GM04504 (cell line): ENCODE data around the gene MYCN.

Experiments
- DNase-seq: peaks from one replicate; pipeline ENCODE4 v3.0.0-alpha.2; 2012; ENCODE audit warnings: low read depth

Gene MYCN

GRCh38 chr2:15931319-15931890, 8.9 kb upstream of the MYCN start:
- no peak for DNase-seq

- DNase-seq: no peak
These were observed 8.4 kb upstream of the MYCN start for GRCh38 chr2:15931950-15932349.

- DNase-seq: no peak
These were observed 7.8 kb upstream of the MYCN start for GRCh38 chr2:15932394-15933183.

GRCh38 chr2:15933184-15933845, 7.0 kb upstream of the MYCN start:
- no peak for DNase-seq

- no peak for DNase-seq
These were observed 5.9 kb upstream of the MYCN start for GRCh38 chr2:15934291-15934945.

GRCh38 chr2:15935189-15935588, 5.2 kb upstream of the MYCN start:
- no peak for DNase-seq

GRCh38 chr2:15935675-15936074, 4.7 kb upstream of the MYCN start:
- DNase-seq: no peak

GRCh38 chr2:15936277-15937104, 3.9 kb upstream of the MYCN start:
- DNase-seq: no peak

GRCh38 chr2:15937105-15937881, 3.1 kb upstream of the MYCN start:
- no peak for DNase-seq

GRCh38 chr2:15937882-15938802, 2.2 kb upstream of the MYCN start:
- no peak for DNase-seq

- DNase-seq: no peak
These were observed 1.4 kb upstream of the MYCN start for GRCh38 chr2:15938803-15939555.

GRCh38 chr2:15939556-15939853, 845 bp upstream of the MYCN start:
- no peak for DNase-seq

- no peak for DNase-seq
These were observed 521 bp downstream of the MYCN start for GRCh38 chr2:15940661-15941480.

GRCh38 chr2:15941481-15941850, 1.1 kb downstream of the MYCN start:
- DNase-seq: no peak

- DNase-seq: no peak
These were observed 1.7 kb downstream of the MYCN start for GRCh38 chr2:15941871-15942710.

- DNase-seq: no peak
These were observed 2.5 kb downstream of the MYCN start for GRCh38 chr2:15942711-15943345.
